PFSK-1 (cell line): ENCODE data around the gene ST3GAL5.

Source experiments
- FOXP2 ChIP-seq: optimal IDR thresholded peaks from 2 replicates; pipeline ENCODE3; 2011; ENCODE audit warnings: borderline replicate concordance, control low read depth, inconsistent platforms; ENCODE audit not compliant: insufficient read depth; ENCODE audit errors: extremely low read length, extremely low read depth
- POLR2AphosphoS5 ChIP-seq: IDR thresholded peaks from 2 replicates; pipeline ENCODE4 v1.6.1; 2012; ENCODE audit warnings: low read depth, mild to moderate bottlenecking, control low read depth, low read length, moderate library complexity
- REST ChIP-seq, 2 experiments: IDR thresholded peaks; 2 replicates each; pipeline versions ENCODE4 v1.6.1 to v1.8.0; 2011 to 2012; ENCODE audit warnings: low read depth in 2 of 2, low read length in 2 of 2, control low read depth in 1 of 2, inconsistent platforms in 1 of 2, mild to moderate bottlenecking in 1 of 2, moderate library complexity in 1 of 2; ENCODE audit not compliant: insufficient read depth in 1 of 2
- SIN3A ChIP-seq: IDR thresholded peaks from 2 replicates; pipeline ENCODE4 v1.6.1; 2012; ENCODE audit warnings: mild to moderate bottlenecking, low read length, moderate library complexity, borderline replicate concordance; ENCODE audit not compliant: insufficient read depth
- TAF1 ChIP-seq: IDR thresholded peaks from 2 replicates; pipeline ENCODE4 v1.6.1; 2012; ENCODE audit warnings: low read length, control low read depth, borderline replicate concordance; ENCODE audit not compliant: insufficient read depth

The ST3GAL5 gene

GRCh38 chr2:85794038-85794441 lies 94.8 kb downstream of the ST3GAL5 start:
- no peak for TF ChIP-seq FOXP2
- TF ChIP-seq TAF1, result no peak
- TF ChIP-seq REST (IDR thresholded peaks at IDR 0.05; ENCODE audit: insufficient read depth in 1 of 2, low read depth in 2 of 2, low read length in 2 of 2), result no peak
- no peak for TF ChIP-seq SIN3A
- no peak for TF ChIP-seq POLR2AphosphoS5

GRCh38 chr2:85793584-85793983 lies 95.2 kb downstream of the ST3GAL5 start:
- TF ChIP-seq FOXP2 (no peak), REST (IDR thresholded peaks at IDR 0.05; ENCODE audit: insufficient read depth in 1 of 2, low read depth in 2 of 2, low read length in 2 of 2) (no peak), SIN3A (no peak), POLR2AphosphoS5 (no peak), TAF1 (no peak)

- TF ChIP-seq REST (IDR thresholded peaks at IDR 0.05; ENCODE audit: insufficient read depth in 1 of 2, low read depth in 2 of 2, low read length in 2 of 2) (no peak), SIN3A (no peak), FOXP2 (no peak), TAF1 (no peak), POLR2AphosphoS5 (no peak)
Measured at GRCh38 chr2:85792783-85793441, 95.9 kb downstream of the ST3GAL5 start.

- TF ChIP-seq TAF1 (no peak), SIN3A (no peak)
Measured at GRCh38 chr2:85791704-85792565, 96.9 kb downstream of the ST3GAL5 start.

GRCh38 chr2:85790499-85791188 lies 98.1 kb downstream of the ST3GAL5 start:
- TF ChIP-seq REST (IDR thresholded peaks at IDR 0.05; ENCODE audit: insufficient read depth in 1 of 2, low read depth in 2 of 2, low read length in 2 of 2), result no peak
- TF ChIP-seq SIN3A, result no peak
- no peak for TF ChIP-seq FOXP2
- TF ChIP-seq POLR2AphosphoS5, result no peak
- TF ChIP-seq TAF1, result no peak
